ENCODE results near the gene PBX1. TPM values are rescaled to one million over a fixed set of nuclear protein-coding genes. Genes with fewer than 3 reads are reported as not detected.

The PBX1 gene
- total RNA-seq, 1 donor from 2014 or later: 71.7 TPM

DNA sequence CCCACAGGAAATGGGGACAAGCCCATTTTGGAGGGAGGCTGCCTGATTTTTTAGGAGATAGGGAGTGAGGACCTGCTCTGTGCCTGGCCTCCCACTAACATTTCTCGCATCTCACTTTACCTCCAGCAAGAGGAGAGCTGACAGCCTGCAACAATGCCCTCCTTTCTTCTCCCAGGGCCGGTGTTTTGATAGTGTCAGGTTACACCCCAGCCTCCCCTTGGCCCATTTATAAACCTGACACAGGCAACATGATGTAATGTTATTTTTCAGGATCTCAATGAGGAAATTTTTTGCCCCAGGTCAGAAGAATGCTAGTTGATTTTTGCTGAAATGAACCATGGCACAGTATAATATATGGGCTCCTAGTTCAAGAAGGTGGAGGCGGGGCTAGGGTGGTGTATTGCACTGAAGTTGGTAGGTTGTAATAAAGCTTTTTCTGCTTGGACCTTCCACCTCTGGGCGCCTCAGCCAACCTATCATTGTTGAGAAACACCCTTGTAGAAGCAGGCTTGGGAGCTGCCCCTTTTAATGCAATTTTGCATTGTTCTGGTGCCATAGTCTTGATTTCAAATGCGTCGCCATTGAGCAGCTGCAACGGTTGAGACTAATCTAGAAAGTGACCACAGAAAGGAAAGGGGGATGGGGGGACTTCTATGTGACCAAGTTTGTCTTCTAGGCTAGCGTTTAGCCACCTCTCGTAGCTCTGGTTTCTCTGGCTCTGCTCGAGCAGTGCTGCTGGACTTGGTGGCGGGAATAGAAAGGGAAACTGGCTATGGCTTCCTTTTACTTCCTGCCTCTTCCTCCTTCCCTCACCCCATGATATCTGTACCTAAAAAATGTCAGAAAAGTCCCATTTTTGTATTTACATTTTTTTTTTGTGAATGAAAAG is 53.0 kb downstream of the PBX1 start:
- Mint-ChIP-seq H3K4me3 (no peak overlapping the region), H3K9me3 (no peaks in the 10 kb centered on the region), H3K4me1 (peaks cover 71% of the 10 kb centered on the region), H3K36me3 (ENCODE audit: low read depth) (no peaks in the 10 kb centered on the region), H3K27me3 (ENCODE audit: low read depth) (no peaks in the 10 kb centered on the region), H3K27ac (ENCODE audit: unreplicated experiment) (no peak overlapping the region)
- peak; percentile 16 for DNase-seq (ENCODE audit: low read depth, low spot score)
- TF ChIP-seq, protein P1, sequence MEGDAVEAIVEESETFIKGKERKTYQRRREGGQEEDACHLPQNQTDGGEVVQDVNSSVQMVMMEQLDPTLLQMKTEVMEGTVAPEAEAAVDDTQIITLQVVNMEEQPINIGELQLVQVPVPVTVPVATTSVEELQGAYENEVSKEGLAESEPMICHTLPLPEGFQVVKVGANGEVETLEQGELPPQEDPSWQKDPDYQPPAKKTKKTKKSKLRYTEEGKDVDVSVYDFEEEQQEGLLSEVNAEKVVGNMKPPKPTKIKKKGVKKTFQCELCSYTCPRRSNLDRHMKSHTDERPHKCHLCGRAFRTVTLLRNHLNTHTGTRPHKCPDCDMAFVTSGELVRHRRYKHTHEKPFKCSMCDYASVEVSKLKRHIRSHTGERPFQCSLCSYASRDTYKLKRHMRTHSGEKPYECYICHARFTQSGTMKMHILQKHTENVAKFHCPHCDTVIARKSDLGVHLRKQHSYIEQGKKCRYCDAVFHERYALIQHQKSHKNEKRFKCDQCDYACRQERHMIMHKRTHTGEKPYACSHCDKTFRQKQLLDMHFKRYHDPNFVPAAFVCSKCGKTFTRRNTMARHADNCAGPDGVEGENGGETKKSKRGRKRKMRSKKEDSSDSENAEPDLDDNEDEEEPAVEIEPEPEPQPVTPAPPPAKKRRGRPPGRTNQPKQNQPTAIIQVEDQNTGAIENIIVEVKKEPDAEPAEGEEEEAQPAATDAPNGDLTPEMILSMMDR (conservative IDR thresholded peaks at IDR 0.05): no peak

DNA sequence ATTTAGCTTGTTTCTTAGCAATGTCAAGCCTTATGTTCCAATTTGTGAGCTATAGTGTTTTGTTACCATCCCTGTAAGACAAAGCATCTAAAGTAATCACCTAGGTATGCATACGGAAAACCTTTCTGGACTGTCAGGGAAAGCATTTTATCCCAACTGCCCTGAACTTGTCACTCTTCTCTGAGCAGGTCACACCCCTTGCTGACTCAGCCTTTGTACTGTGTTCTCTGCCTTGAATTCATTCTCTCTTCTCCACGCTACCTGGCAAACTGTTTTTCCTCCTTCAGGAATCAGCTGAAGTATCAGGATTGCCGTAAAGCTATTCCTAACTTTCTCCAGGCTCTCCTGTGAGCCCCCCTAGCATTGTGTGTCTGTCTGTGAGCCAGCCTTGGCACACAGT is 54.2 kb downstream of the PBX1 start:
- H3K36me3 Mint-ChIP-seq (ENCODE audit: low read depth): no peaks in the 10 kb centered on the region
- no peaks in the 10 kb centered on the region for H3K9me3 Mint-ChIP-seq
- no peak for DNase-seq (ENCODE audit: low read depth, low spot score)
- peaks cover 65% of the 10 kb centered on the region for H3K4me1 Mint-ChIP-seq
- TF ChIP-seq, protein P1 (conservative IDR thresholded peaks at IDR 0.05): no peak
- peak overlapping the region; percentile 8 for H3K27ac Mint-ChIP-seq (ENCODE audit: unreplicated experiment)
- H3K27me3 Mint-ChIP-seq (ENCODE audit: low read depth): no peaks in the 10 kb centered on the region
- no peak overlapping the region for H3K4me3 Mint-ChIP-seq

DNA sequence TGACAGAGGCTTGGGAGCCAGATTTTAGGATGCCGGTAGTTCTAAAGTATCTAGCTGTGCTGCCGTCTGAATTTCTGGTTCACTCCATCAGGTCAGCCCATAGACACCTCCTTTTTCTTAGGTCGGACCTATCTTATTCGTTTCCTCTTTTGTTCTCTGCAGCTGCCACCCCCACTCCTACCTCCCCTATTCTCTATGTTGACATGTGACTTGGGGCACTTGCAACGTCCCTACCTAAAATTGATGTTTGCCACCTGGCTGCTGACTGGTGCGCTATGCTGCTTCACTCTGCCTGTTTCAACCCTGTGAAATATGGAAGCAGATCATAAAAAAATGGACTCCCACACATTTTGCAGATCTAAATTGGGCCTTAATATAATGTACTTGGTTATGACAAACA is 55.3 kb downstream of the PBX1 start:
- Mint-ChIP-seq H3K9me3 (no peaks in the 10 kb centered on the region), H3K36me3 (ENCODE audit: low read depth) (no peaks in the 10 kb centered on the region), H3K4me3 (no peak overlapping the region), H3K27ac (ENCODE audit: unreplicated experiment) (no peak overlapping the region), H3K4me1 (peaks cover 60% of the 10 kb centered on the region), H3K27me3 (ENCODE audit: low read depth) (no peaks in the 10 kb centered on the region)
- TF ChIP-seq, protein P1 (conservative IDR thresholded peaks at IDR 0.05): no peak
- no peak for DNase-seq (ENCODE audit: low read depth, low spot score)

DNA sequence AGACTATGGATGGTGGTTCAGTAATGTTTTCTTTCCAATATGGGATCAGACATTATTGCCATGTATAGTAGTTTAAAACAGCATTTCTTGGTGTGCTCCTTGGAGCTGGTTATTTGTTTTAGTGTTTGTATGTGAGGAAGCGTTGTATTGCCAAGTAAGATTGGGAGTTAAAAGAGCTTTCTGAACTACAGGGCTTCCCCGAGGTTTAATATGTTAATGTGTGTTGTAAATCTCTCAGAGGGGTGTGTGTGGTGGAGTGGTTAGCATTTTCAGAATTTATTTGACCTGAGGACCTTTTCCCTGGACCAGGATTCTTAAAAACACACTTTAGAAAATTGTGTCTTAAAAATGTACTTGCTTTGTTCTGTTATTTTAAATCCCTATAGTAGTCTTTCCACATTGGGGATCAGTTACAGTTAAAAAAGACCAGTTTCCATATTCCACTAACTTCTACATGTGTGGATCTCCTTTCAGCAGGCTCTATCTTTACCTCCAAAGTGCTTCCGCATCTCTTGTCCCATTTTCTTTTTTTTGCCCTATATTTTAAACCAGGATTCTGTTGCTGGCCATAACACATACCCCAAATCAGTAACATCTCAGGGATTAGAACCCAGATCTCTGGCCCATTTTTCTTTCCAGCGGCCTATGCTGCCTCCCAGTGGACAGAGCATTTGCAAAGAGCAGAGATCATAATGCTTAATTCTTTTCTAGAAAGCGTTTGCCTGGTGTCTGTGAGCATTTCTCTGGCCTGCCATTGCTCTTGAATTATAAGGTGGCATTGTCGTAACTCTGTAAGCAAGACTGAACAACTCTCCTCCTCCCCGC is 58.6 kb downstream of the PBX1 start:
- Mint-ChIP-seq H3K4me1 (peaks cover 30% of the 10 kb centered on the region), H3K9me3 (no peaks in the 10 kb centered on the region), H3K36me3 (ENCODE audit: low read depth) (peaks cover 2% of the 10 kb centered on the region), H3K27me3 (ENCODE audit: low read depth) (no peaks in the 10 kb centered on the region), H3K27ac (ENCODE audit: unreplicated experiment) (no peak overlapping the region), H3K4me3 (no peak overlapping the region)
- TF ChIP-seq, protein P1 (conservative IDR thresholded peaks at IDR 0.05): peak; percentile 67
- peak; percentile 17 for DNase-seq (ENCODE audit: low read depth, low spot score)

DNA sequence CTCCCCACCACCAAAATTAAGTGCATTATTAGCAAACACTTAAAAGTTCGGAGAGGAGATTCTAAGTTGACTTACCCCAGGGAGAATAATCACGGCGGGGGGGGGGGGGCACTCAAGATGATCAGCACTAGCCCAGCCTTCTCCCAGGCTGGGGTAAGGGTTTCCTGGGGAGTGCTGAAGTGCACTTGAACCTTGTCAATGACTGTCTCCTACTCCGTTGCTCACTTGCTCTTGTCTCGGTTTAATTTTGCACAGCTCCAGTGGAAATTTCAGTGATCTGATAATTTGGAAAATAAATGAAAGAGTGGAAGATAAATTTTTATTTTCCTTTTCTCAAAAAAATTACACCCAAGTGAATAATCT is 59.2 kb downstream of the PBX1 start:
- no peak overlapping the region for H3K27ac Mint-ChIP-seq (ENCODE audit: unreplicated experiment)
- H3K4me1 Mint-ChIP-seq: peaks cover 27% of the 10 kb centered on the region
- H3K4me3 Mint-ChIP-seq: no peak overlapping the region
- TF ChIP-seq, protein P1 (conservative IDR thresholded peaks at IDR 0.05): no peak
- H3K36me3 Mint-ChIP-seq (ENCODE audit: low read depth): peaks cover 2% of the 10 kb centered on the region
- no peak for DNase-seq (ENCODE audit: low read depth, low spot score)
- no peaks in the 10 kb centered on the region for H3K9me3 Mint-ChIP-seq
- no peaks in the 10 kb centered on the region for H3K27me3 Mint-ChIP-seq (ENCODE audit: low read depth)
